ENCODE data around the gene TUBB2B.
"Not testable (repeated sequence)": the region's sequence is repeated elsewhere in the genome, so short reads cannot be mapped to it uniquely, and the experiment has no call there.

Gene TUBB2B

DNA sequence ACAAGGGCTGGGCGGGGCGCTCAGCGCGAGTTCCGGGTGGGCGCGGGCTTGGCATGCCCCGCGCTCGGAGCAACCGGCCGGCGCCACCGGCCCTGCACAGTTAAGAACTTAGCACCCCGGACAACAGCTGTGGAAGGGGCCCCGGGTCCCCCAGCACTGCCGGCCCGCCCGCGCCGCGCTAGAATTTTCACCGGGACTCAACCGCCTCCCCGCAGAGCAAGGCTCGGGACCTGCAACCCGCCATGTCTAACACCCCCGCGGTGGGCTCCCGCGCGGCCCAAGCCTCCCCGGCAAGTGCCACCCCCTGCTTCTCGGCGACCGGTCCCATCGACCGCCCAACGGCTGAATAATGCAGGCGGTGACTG, 26.1 kb upstream of the TUBB2B start:
- DNase-seq: no peak

DNA sequence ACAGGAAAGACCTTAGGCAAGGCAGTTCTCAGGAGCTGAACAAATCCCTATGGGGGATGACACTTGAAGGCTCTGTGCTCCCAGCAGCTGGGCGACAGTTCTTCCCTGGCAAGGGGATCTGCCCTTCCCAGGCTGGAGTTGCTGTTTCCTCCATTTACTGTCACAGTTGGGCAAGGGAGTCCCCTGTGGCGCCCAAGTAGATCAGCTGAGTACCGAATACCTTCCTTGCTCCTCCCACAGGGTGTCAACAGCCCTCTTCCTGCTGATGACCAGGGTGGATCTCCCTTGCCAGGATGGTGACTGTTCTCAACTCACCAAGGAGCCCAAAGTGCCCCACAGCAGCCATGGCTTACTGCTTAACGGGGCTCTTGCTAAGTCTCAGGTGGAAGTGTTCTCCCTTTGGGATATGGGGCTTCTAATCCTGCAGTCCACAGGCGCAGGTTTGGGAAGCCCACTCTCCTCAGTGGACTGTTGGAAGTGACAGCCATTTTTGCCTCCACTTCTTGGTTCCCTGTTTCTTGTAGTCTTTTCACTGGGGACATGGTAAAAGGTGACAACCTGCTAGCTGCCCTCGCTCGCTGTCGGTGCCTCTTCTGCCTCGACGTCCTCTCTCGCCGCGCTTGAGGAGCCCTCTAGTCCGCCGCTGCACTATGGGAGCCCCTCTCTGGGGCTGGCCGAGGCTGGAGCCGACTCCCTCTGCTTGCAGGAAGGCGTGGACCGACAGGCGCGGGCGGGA, 25.6 kb upstream of the TUBB2B start:
- DNase-seq: no peak

DNA sequence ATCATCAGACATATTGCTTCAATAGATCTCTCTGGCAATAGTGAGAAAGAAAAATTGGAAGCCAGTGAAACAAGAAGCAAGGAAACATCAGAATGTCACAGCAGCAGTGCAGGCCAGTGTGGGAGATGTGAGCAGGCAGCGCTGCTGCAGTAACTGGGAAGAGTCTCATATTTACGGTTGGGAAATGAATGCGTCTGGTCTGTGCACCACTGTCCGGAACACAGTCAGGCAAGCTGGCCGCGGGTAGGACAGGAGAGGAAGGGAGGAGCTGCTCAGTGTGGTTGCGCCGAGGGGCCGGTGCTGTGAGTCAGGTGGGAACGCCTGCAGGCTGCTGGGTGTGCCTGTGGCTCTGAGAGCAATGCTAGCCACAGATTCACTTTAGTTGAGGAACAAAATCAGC, 24.9 kb upstream of the TUBB2B start:
- DNase-seq: no peak

DNA sequence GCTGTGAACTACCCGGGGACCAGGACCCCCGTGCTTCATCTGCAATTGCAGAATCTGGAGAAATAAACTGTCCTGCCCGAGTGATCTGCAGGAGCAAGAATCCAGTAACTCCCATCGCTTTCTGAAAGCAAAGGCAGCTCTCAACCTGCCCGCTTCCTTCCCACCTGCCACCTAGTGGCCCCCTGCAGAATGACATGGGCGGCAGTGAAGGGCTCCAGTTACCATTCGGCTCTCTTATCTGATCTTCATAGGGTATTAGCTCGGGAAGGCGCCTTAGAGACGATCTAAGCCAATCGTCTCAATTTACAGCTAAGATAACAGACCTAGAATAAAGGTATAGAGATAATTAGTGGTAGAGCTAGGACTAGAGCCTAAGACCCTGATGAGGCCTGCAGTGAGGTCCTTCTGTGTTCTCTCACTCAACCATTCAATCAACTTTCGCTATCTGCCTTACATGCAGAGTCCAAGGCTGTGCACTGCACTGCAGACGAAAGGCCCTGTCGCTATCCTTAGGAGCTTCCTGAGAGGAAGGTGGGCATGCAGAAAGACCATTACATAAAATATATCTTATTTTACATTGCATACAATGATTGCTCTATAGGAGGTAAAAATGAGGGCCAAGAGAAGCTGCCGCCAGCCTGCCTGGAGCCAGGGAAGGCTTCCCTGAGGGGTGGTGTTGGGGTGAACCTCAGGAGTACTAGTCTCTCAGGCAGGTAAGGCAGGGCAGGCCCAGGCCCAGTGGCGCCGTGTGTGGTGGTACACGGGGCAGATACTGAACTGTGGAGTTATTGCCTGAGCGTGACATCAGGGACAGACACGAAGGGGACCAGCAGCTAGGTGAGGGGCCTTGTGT, 24.2 kb upstream of the TUBB2B start:
- DNase-seq: peak; percentile 58 to 64 (median 61)

DNA sequence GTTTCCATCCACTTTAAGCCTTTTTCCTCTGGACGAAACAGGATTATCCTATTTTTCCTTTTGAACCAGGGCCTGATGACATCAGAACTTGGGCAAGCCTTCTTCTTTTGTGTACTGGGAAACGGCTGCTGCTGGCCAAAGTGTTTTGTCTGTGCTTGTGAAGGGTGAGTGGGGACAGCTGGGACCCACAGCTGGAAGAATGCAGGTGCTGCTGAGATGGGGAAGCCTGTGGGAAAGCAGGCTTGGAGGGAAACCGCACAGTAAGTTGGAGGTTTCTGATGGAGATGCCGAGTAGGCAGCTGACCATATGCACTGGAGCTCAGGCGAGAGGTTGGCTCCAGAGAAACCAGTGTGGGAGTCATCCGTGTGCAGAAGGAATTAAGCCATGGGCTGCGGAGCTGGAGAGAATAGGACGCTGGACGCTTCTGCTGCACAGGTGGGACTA, 22.8 kb upstream of the TUBB2B start:
- no peak for DNase-seq

DNA sequence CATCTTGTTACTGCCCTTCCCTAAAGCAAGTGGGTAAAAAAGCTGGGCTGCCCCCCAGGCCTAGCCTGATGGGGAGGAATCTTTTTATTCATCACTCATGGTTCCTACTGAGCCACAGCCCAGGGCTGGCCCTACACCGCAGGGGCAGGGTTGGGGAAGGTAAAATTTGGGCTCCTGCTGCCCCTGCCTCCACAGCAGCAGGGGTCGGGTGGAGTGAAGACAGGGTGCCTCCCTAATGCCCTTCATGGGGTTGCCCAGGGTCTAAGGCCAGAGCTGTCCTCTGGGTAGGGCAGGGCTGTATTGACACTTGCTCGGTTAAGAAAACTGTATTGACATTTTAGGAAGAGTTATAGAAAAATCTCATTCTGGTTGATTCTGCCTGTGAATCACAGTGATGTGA, 22.4 kb upstream of the TUBB2B start:
- DNase-seq: no peak

DNA sequence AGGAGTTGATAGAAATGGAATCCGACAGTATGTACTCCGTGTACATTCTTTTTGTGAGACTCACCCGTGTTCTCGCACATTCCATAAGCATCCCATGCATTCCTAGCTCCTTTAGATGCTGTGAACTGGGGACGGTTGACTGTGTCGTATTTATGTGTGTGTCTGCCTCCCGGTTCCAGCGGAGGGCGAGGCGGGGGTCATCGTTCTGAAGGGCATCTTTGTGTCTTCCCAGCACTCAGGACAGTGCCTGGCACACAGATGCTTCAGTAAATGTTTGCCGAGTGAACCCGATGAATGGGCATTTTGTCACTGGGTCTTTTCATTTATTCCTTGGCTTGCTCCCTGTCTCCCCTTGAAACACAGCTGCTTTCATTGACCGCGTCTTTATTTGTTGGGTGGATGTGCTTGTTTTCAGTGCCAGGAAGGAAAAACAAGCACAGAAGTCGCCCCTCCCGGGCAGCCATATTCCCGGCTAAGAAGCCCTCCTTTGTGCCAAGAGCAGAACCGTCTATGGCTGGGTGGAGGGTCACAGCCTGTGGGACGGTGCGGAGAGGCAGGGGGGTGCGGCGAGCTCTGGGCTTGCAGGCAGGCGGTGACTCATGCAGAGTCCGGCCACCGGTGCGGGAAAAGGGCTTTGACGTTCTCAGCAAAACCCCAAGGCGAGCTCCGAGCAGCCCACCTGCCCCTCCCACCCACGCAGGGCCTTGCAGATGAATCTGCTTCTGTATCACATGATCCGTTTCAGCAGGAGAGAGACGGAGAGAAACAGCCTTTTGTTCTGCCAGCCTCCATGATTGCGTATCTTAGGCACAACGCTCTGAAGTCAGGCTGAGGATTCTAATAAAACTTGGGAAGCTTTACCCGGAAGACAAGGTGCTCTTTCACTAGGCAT, 20.0 kb upstream of the TUBB2B start:
- DNase-seq: no peak

DNA sequence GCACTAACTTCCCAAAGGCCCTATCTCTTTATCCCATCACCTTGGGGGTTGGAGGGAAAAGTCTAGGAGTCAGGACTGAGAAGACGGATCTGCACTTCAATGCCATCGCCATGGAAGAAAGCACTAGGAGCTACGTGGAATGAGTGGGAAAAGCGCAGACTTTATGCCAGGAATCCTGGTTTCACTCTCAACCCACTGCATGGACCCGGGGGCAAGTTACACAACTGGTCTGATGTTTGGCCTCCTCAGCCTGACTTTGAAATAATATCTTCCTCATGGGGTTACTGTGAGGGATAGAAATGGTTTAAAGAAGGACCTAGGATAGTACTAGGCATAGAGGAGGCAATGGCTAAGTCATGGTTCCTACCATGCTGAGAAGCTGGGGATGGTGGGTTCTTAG, 17.8 kb upstream of the TUBB2B start:
- DNase-seq: no peak

DNA sequence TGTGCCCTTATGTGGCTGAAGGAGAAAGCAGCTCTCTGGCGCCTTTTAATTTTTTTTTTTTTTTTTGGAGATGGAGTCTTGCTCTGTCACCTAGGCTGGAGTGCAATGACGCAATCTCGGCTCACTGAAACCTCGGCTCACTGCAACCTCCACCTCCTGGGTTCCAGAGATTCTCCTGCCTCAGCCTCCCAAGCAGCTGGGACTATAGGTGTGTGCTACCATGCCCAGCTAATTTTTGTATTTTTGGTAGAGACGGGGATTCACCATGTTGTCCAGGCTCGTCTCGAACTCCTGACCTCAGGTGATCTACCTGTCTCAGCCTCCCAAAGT, 17.3 kb upstream of the TUBB2B start:
- DNase-seq: not testable (repeated sequence)

DNA sequence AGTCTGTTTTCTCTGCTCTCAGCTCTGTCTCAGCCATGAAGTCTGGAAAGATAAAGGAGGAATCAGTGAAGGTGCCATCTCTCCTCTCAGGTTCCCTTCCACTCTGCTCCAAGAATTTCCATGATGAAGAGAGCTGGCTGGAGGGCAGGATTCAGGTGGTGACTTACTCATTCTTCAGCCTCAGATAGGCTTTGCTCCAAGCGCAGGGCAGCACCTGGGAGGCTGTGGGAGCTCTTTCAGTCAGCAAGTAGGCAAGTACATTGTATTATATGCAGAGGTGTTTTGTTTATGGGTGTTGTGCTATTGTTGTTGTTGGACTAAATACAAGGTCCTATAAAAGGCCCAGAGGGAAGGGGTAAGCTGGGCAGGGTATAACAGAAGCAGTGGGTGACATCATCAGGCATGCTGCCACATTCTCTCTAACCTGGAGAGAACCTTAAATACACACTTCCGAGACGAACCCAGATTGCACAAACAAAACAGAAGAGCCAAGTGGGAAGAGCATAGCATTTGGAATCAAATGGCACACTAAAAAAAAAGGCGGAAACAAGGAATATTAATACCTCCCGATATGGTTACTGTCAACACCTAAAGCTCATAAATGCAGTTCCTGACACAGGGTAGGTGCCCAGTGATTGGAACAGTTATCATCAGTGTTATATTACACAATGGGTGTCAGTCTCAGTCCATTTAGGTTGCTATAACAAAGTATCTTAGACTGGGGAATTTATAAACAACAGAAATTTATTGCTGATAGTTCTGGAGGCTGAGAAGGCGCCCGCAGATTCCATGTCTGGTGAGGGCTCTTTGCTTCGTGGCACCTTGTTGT, 16.8 kb upstream of the TUBB2B start:
- no peak for DNase-seq

DNA sequence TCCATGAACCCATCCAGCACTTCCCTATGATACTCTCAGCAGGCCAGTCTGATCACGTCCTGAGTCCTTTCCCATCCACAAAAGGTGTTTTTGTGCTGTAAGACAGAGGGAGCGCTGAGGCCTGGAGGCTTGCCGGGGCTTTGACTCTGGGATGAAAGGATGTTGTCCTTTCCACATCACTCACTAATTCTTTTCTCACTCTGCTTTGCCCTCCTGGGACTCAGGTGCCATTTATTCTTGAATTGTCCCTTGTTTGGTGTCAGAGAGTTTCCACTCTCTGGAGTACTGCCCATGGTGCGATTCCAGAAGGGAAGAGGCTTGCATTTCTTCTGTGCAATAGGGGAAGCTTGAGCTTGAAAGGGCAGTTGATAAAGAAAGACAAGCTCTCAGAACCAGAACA, 15.3 kb upstream of the TUBB2B start:
- no peak for DNase-seq

DNA sequence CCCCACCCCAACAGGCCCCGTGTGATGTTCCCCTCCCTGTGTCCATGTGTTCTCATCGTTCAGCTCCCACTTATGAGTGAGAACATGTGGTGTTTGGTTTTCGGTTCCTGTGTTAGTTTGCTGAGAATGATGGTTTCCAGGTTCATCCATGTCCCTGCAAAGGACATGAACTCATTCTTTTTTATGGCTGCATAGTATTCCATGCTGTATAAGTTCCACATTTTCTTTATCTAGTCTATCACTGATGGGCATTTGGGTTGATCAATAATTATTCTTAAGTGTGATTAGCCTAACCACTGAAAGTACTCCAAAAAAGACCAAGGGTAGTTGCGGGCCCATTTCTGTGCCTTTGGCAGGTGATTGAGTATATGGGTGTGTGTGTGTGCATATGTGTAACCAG, 14.3 kb upstream of the TUBB2B start:
- DNase-seq: not testable (repeated sequence)

DNA sequence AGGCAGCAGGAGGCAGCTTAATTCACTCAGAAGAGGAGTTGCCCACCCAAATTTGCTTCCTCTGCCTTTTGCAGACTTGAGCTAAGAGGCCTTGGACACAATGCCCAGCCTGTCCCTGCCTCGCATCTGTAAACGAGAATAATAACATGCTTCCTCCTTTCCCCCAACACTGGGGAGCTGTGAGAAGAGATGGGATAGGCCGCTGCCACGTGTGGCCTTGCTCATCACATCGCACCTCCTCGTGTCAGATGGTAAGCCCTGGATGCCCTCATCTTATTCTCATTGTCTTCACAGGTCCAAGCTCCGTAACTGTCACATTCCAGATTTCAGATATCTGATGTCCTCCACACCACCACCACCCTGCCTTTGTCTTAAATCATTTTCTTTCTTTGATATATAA, 13.1 kb upstream of the TUBB2B start:
- DNase-seq: no peak

DNA sequence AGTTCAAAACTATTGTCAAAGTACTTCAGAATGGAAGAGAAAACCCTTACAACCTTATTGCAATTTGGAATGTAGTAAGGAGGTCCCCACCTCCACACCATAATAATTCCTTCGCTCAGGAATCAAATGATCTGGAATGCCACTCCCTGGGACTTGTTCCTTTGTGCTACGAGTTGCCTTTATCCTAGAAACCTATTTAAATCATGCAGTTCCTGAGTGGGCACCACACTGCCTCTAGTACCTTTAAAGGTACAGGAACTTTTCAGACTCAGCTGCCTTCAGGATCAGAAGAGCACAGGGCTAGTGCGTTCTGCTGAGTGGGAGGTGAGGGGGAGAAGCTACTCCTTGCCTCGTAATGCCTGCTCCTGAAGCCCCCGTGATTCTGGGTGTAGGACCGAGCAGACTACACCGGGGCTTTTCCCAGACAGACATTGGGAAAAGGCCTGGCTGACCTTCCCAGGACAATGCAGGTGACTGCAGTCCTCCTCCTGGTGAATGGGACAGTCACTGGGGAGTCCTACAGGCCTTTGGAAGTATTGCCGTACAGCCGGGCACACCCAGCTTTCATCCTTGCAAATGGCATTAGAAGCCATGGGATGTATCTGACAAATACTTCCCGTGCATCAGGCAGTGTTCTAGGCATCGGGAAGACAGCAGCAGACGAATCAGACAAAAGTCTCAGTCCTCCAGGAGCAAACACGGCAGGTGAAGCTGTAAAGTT, 11.8 kb upstream of the TUBB2B start:
- no peak for DNase-seq

DNA sequence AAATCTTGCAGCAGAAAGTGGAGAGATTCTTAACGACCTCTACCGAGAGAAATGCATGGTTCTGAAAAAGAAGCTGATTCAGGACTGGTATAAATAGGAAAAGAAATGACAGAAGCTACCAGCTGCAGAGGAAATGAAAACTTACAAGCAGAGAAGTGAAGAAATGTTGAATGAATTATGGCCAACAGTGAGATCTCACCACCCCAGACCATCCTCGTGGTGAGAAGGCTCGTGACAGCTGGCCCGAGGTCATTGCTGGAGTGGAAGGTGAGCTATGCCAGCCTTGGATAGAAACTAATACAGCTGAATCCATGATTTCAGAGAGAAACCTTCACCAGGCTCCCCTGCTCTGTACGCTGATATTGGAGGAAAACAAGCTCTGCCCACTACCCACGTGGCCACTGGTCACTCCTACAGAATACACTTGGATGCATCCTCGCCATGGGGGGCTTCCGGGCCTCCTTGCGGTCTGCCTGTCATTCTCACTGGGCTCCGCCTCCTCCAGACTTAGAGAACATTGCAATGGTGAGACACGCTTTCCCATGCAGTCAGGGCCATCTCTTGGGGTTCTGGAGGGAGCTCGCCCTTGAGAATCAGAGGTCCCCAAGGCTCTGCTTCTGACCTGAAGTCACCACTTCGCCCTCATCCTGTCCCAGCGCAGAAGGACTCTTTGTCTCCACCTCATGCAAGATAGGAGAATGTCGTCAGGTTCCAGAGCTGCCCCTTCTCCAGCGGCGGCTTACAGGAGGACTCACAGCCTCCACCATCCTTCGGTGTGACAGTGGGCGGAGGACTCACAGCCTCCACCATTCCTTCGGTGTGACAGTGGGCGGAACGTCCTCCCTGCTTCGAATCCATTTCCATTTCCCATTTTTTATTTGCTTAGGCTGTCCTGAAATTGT, 10.6 kb upstream of the TUBB2B start:
- no peak for DNase-seq

DNA sequence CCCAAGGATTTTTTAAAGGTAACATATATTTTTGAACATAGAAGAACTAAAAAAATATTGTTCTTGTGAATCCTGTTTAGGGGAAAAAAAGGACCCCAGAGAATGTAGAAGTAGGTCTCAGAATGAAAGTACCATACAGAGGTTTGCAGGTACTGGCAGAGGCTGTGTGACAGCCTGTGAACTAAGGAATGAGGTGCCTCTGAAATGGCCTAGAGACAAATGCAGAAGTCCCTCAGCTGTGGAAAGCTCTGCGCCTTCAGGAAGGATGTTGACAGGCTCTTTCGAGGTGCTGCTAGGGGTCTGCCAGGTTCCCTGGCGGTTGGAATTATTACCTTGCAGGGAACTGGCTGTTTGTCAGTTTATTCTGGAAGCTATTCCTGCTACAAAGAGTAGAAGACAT, 8.6 kb upstream of the TUBB2B start:
- DNase-seq: no peak

DNA sequence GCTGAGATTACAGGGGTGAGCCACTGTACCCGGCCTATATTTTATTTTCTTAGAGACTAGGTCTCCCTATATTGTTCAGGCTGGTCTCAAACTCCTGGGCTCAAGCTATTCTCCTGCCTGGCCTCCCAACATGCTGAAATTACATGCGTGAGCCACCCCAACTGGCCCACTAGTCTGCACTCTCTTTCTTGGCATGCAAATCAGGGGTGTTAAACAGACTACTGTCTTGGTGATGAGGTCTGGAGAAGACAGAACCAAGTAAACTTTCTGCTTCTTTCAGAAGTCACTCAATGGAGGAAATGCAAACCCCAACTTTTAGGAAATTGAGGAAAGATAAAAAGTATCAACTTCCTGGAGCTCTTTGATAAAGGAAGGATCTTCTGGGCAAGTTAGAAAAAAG, 8.0 kb upstream of the TUBB2B start:
- no peak for DNase-seq

DNA sequence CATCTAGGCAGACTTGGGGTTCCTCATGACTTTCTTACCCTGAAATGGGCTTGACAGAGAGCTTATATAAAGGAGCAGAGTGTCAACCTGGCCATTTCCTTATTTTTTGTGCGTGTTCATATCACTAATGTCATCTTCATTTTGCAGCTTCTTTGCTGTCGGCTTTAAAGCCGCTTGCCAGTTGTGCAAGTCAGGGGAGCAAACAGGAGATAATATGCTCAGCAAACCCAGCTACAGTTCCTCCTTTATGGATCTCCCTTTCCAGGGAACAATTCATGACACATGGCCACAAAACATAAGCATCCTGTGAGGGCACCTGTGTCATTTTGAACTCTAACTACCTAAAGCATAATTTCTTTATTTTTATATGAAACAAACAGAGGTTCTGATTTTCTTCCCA, 6.5 kb upstream of the TUBB2B start:
- no peak for DNase-seq

DNA sequence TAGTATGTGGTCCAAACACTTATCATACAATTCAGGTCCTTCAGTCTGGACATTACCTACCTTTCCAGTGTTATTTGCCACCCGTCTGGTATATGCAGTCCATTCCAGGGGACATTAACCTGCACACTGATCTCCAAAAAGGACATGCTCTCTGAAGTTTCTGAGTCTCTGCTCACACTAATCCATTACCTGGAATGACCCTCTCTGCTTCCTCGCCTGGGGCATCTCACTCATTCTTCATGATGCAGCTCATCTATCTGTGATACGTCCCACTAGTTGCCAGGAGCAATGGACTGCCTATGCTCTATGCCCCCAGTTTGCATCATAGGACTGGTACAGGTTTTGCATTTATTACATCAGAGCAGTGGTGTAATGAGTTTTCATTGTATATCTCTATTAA, 5.9 kb upstream of the TUBB2B start:
- no peak for DNase-seq

DNA sequence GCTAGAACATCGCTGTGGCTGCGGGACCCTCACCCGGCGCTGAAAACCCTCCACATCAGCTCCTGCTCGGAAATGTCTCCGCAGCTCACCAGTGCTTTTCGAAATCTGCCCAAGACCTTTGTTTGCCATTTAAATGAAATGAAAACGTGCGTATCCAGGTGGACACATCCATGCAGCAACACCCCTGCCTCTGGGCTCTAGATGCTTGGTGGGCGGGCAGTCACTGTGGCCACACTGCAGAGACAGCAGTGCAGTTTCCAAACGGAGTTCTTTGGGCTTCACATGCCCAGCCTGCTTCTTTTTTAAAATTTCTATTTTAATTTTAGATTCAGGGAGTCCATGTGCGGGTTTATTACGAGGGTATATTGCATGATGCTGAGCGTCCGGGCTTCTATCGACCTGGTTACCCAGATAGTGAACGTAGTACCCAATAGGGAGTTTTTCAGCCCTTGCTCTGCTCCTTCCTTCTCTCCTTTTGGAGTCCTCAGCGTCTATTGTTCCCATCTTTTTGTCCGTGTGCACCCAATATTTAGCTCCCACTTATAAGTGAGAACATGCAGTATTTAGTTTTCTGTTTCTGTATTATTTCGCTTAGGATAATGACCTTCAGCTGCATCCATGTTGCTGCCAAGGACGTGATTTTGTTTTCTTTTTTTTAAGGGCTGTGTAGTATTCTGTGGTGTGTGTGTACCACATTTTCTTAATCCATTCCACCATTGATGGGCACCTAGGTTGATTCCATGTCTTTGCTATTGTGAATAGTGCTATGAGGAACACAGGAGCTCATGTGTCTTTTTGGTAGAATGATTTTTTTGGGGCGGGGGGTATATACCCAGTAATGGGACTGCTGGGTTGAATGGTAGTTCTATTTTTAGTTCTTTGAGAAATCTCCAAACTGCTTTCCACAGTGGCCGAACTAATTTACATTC, 4.8 kb upstream of the TUBB2B start:
- DNase-seq: no peak
